DND-41 (cell line): ENCODE data around the gene HADH.
A peak's percentile ranks its signal among the peaks of the same experiment; 100 is the strongest.

Experiments
- ATAC-seq: fragments of 200-7000 bp; cut with Tn5 transposase; 3 replicates; pipeline ENCODE4 v1.9.1; 2021; ENCODE audit warnings: low read depth; ENCODE audit not compliant: insufficient read depth
- DNase-seq: peaks from one replicate; pipeline ENCODE4 v3.0.0-alpha.2; 2020
- H2AFZ ChIP-seq: 2 replicates; pipeline ENCODE4 v1.6.0; 2012; ENCODE audit warnings: low read depth, low read length
- H3K27ac ChIP-seq: 2 replicates; pipeline ENCODE4 v1.5.1; 2012; ENCODE audit warnings: low read length, inconsistent platforms
- H3K27me3 ChIP-seq: fragments of 200-600 bp; sonication (generic); 2 replicates; pipeline ENCODE4 v1.6.0; 2012; ENCODE audit warnings: low read length, mild to moderate bottlenecking, inconsistent platforms; ENCODE audit not compliant: insufficient read depth, poor library complexity
- H3K36me3 ChIP-seq: 2 replicates; pipeline ENCODE4 v1.5.1; 2012; ENCODE audit warnings: low read length, inconsistent platforms; ENCODE audit not compliant: insufficient read depth
- H3K4me1 ChIP-seq: 2 replicates; pipeline ENCODE4 v1.5.1; 2012; ENCODE audit warnings: mild to moderate bottlenecking, low read length; ENCODE audit not compliant: insufficient read depth
- H3K4me2 ChIP-seq: 2 replicates; pipeline ENCODE4 v1.6.0; 2012; ENCODE audit warnings: mild to moderate bottlenecking, moderate library complexity, low read length, inconsistent platforms; ENCODE audit not compliant: insufficient read depth
- H3K4me3 ChIP-seq, 2 experiments: fragments of 200-600 bp in 1 of 2; shearing (Covaris generic) in 1 of 2; 2 replicates each; pipeline ENCODE4 v1.5.1; 2012 to 2016; ENCODE audit warnings: inconsistent platforms in 2 of 2, low read length in 2 of 2, mild to moderate bottlenecking in 2 of 2, low read depth in 1 of 2, moderate library complexity in 1 of 2
- H3K79me2 ChIP-seq: 2 replicates; pipeline ENCODE4 v1.6.0; 2012; ENCODE audit warnings: low read length, inconsistent platforms; ENCODE audit not compliant: insufficient read depth
- H3K9ac ChIP-seq: 2 replicates; pipeline ENCODE4 v1.6.0; 2012; ENCODE audit warnings: low read depth, mild to moderate bottlenecking, inconsistent platforms, low read length, moderate library complexity
- H3K9me3 ChIP-seq: 2 replicates; pipeline ENCODE4 v1.5.1; 2012; ENCODE audit warnings: low read length, moderate library complexity, mild to moderate bottlenecking, inconsistent platforms; ENCODE audit not compliant: insufficient read depth, severe bottlenecking
- H4K20me1 ChIP-seq: 2 replicates; pipeline ENCODE4 v1.6.0; 2012; ENCODE audit warnings: low read length; ENCODE audit not compliant: insufficient read depth
- EZH2 ChIP-seq: IDR thresholded peaks from 3 replicates; pipeline ENCODE4 v1.6.1; 2012; ENCODE audit warnings: borderline replicate concordance, low read depth, mild to moderate bottlenecking, moderate library complexity, low read length, inconsistent platforms; ENCODE audit not compliant: severe bottlenecking
- TF ChIP-seq, protein P1 (sequence below): IDR thresholded peaks from 2 replicates; pipeline ENCODE4 v1.5.1; 2012; ENCODE audit warnings: borderline replicate concordance, low read length, moderate library complexity, mild to moderate bottlenecking; ENCODE audit not compliant: poor library complexity, severe bottlenecking; ENCODE audit errors: extremely low read depth

The HADH gene

DNA sequence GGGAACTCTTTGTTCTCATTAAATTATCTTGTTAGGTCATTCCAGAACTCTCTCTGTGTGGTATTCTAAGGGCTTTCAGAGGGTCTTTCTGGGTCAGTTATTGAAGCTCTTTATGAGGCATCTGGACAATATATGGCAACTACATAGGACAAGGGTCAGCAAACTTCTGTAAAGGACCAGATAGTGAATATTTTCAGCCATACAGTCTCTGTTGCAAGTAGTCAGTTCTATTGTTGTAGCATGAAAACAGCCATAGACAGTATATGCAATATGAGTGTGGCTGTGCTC is 35.1 kb downstream of the HADH start:
- Histone ChIP-seq H3K4me3 (no peak overlapping the region), H3K9me3 (no peaks in the 10 kb centered on the region), H3K36me3 (peaks cover 92% of the 10 kb centered on the region), H3K4me1 (no peaks in the 10 kb centered on the region), H3K27me3 (no peaks in the 10 kb centered on the region), H3K4me2 (no peak overlapping the region), H3K27ac (no peak overlapping the region), H4K20me1 (no peaks in the 10 kb centered on the region), H2AFZ (no peak overlapping the region), H3K9ac (no peak overlapping the region), H3K79me2 (peaks cover 2% of the 10 kb centered on the region; the same call in 1 of the 2 replicates)
- no peak for ATAC-seq
- DNase-seq: no peak
- TF ChIP-seq EZH2: no peak
- TF ChIP-seq, protein P1, sequence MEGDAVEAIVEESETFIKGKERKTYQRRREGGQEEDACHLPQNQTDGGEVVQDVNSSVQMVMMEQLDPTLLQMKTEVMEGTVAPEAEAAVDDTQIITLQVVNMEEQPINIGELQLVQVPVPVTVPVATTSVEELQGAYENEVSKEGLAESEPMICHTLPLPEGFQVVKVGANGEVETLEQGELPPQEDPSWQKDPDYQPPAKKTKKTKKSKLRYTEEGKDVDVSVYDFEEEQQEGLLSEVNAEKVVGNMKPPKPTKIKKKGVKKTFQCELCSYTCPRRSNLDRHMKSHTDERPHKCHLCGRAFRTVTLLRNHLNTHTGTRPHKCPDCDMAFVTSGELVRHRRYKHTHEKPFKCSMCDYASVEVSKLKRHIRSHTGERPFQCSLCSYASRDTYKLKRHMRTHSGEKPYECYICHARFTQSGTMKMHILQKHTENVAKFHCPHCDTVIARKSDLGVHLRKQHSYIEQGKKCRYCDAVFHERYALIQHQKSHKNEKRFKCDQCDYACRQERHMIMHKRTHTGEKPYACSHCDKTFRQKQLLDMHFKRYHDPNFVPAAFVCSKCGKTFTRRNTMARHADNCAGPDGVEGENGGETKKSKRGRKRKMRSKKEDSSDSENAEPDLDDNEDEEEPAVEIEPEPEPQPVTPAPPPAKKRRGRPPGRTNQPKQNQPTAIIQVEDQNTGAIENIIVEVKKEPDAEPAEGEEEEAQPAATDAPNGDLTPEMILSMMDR: no peak

DNA sequence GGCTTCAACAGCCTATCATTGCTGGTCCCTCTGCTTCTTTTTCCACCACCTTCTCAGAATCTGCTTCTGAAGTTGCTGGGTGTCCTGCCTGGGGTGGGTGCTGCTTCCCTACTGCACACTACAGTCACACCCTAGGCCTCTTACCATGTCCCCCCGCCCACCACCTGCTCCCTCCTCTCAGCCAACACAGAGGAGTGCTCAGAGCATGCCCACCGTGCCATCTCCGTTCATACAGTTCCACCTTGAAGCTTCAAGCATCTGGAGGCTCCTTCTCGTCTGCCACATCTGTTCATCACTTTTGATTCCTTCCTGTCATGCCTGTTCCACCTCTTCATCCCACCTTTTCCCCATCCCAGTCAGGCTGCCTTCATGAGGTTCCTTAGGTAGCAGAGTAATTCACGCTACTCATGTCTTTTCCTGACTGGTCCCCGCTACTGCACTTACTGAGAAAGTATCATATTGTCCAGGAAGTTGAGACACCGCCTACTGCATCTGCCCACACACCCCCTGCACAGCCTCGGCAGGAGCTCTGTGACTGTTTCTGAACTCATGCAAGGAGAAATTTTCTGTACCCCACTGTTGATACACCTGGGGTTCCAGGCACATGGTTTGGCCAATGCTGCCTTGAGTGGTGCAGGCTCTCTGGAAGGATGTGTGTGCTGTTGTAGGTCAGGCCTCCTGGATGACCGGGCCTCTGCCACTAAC is 39.5 kb downstream of the HADH start:
- Histone ChIP-seq H3K9me3 (no peaks in the 10 kb centered on the region), H3K9ac (no peak overlapping the region), H3K79me2 (no peaks in the 10 kb centered on the region), H3K4me3 (no peak overlapping the region), H3K36me3 (peaks cover 88% of the 10 kb centered on the region), H3K4me2 (no peak overlapping the region), H3K27ac (no peak overlapping the region), H2AFZ (no peak overlapping the region), H3K4me1 (peaks cover 8% of the 10 kb centered on the region), H4K20me1 (no peaks in the 10 kb centered on the region), H3K27me3 (no peaks in the 10 kb centered on the region)
- no peak for TF ChIP-seq EZH2
- TF ChIP-seq, protein P1: no peak
- no peak for ATAC-seq
- DNase-seq: no peak

DNA sequence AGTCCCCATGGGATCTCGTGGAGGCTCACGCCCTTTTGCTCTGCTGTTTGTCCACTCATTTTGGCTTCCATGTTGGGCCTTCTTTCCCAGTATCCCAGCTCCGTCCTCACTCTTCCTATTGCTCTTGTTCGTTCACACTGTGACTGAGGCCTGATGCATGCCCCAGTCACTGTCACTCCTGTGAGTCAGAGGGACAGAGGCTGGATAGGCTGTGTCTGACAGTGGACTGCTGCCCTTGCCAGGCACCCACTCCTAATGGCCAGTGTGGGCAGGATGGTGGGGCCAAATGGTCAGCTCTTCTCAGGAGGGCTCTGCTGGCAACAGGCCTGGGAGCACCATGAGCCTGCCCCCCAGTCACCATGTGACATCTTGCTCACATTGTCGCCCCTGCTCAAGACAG is 40.0 kb downstream of the HADH start:
- Histone ChIP-seq H3K27me3 (no peaks in the 10 kb centered on the region), H3K4me3 (no peak overlapping the region), H3K9ac (no peak overlapping the region), H3K4me1 (peaks cover 10% of the 10 kb centered on the region), H2AFZ (no peak overlapping the region), H3K36me3 (peaks cover 88% of the 10 kb centered on the region), H4K20me1 (no peaks in the 10 kb centered on the region), H3K79me2 (no peaks in the 10 kb centered on the region), H3K4me2 (no peak overlapping the region), H3K27ac (no peak overlapping the region), H3K9me3 (no peaks in the 10 kb centered on the region)
- ATAC-seq: no peak; the same call in 2 of the 3 replicates
- no peak for DNase-seq
- TF ChIP-seq, protein P1: no peak
- no peak for TF ChIP-seq EZH2

DNA sequence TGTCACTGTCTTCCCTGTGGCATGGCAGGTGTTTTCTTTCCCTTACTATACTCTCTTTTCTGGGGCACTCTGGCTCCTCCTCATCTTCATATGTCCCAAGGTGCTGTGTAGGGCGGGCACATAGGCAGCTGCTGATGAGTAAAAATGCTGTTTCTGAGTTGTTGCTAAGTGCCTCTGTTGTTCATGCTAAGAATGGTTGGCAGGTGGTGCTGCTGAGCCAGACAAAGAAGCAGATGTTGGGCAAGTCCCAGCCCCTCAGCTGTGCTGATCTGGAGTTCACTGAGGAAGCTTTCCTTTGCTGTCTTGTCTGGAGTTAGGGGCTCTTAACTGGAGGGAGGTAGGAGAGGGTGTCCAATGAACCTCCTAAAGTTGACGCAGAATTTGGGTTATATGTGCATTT is 40.6 kb downstream of the HADH start:
- DNase-seq (peak; percentile 75), ATAC-seq (peak; percentile 93)
- peak overlapping the region; percentile 24; the same call in 1 of the 2 replicates for H3K27ac ChIP-seq
- no peak overlapping the region for H3K4me3 ChIP-seq
- H3K79me2 ChIP-seq: no peaks in the 10 kb centered on the region
- no peaks in the 10 kb centered on the region for H4K20me1 ChIP-seq
- no peak overlapping the region for H3K9ac ChIP-seq
- TF ChIP-seq, protein P1: peak; percentile 85
- TF ChIP-seq EZH2: no peak
- H2AFZ ChIP-seq: no peak overlapping the region
- no peaks in the 10 kb centered on the region for H3K9me3 ChIP-seq
- H3K27me3 ChIP-seq: no peaks in the 10 kb centered on the region
- H3K36me3 ChIP-seq: peaks cover 88% of the 10 kb centered on the region
- H3K4me1 ChIP-seq: peaks cover 14% of the 10 kb centered on the region
- no peak overlapping the region for H3K4me2 ChIP-seq
